GM23338 (cell line): ENCODE results near the gene SPATC1L. TPM values are rescaled to one million over a fixed set of nuclear protein-coding genes. Genes with fewer than 3 reads are reported as not detected.

Experiments used
- ATAC-seq: fragments of 200-7000 bp; cut with Tn5 transposase; 3 replicates; pipeline ENCODE4 v1.9.1; 2020
- DNase-seq: peaks from one replicate; pipeline ENCODE4 v3.0.0-alpha.2; 2015; ENCODE audit warnings: low spot score
- H2AFZ ChIP-seq: fragments of 200-600 bp; sonication (generic); 2 replicates; pipeline ENCODE4 v1.8.0; 2016; ENCODE audit warnings: antibody characterized with exemption, mild to moderate bottlenecking, moderate library complexity
- H3F3A ChIP-seq: fragments of 200-600 bp; sonication (generic); replicated peaks from 2 replicates; pipeline ENCODE4 v1.8.0; 2017; ENCODE audit warnings: antibody characterized with exemption, mixed run types, low read depth
- H3K27ac ChIP-seq: fragments of 200-600 bp; sonication (generic); 2 replicates; pipeline ENCODE4 v1.6.1; 2016; ENCODE audit warnings: low read depth
- H3K27me3 ChIP-seq: fragments of 200-600 bp; sonication (generic); 2 replicates; pipeline ENCODE4 v1.8.0; 2016; ENCODE audit warnings: mild to moderate bottlenecking, mixed run types, moderate library complexity; ENCODE audit not compliant: insufficient read depth
- H3K36me3 ChIP-seq: fragments of 200-600 bp; sonication (generic); 2 replicates; pipeline ENCODE4 v1.8.0; 2016; ENCODE audit warnings: mild to moderate bottlenecking; ENCODE audit not compliant: insufficient read depth
- H3K4me1 ChIP-seq: fragments of 200-600 bp; sonication (generic); 2 replicates; pipeline ENCODE4 v1.8.0; 2016; ENCODE audit warnings: mild to moderate bottlenecking, moderate library complexity; ENCODE audit not compliant: insufficient read depth
- H3K4me2 ChIP-seq: fragments of 200-600 bp; sonication (generic); 2 replicates; pipeline ENCODE4 v1.7.1; 2017; ENCODE audit warnings: mixed run types
- H3K4me3 ChIP-seq: fragments of 200-600 bp; sonication (generic); 2 replicates; pipeline ENCODE4 v1.6.1; 2016; ENCODE audit warnings: mixed run types
- H3K79me2 ChIP-seq: fragments of 200-600 bp; sonication (generic); replicated peaks from 2 replicates; pipeline ENCODE4 v1.8.0; 2017; ENCODE audit warnings: mild to moderate bottlenecking; ENCODE audit not compliant: insufficient read depth
- H3K9me2 ChIP-seq: fragments of 200-600 bp; sonication (generic); 2 replicates; pipeline ENCODE4 v1.8.0; 2017; ENCODE audit not compliant: insufficient read depth
- H4K20me1 ChIP-seq: fragments of 200-600 bp; sonication (generic); replicated peaks from 2 replicates; pipeline ENCODE4 v1.8.0; 2017; ENCODE audit warnings: mild to moderate bottlenecking; ENCODE audit not compliant: insufficient read depth
- H3K27ac Mint-ChIP-seq: 2 replicates; pipeline ENCODE4 v1.8.0; 2020; ENCODE audit warnings: inconsistent platforms, mild to moderate bottlenecking, moderate library complexity, mixed read lengths
- H3K27me3 Mint-ChIP-seq: 3 replicates; pipeline ENCODE4 v1.8.0; 2022; ENCODE audit warnings: low read depth, mild to moderate bottlenecking, moderate library complexity, mixed read lengths, inconsistent platforms; ENCODE audit not compliant: insufficient read depth, poor library complexity
- H3K36me3 Mint-ChIP-seq: 3 replicates; pipeline ENCODE4 v1.8.0; 2021; ENCODE audit warnings: low read depth, mild to moderate bottlenecking, inconsistent platforms, moderate library complexity, mixed read lengths
- H3K4me1 Mint-ChIP-seq: 3 replicates; pipeline ENCODE4 v1.8.0; 2020; ENCODE audit warnings: mild to moderate bottlenecking, inconsistent platforms, mixed read lengths
- H3K4me3 Mint-ChIP-seq: 3 replicates; pipeline ENCODE4 v1.8.0; 2021; ENCODE audit warnings: moderate library complexity, mild to moderate bottlenecking, inconsistent platforms, mixed read lengths
- H3K9me3 Mint-ChIP-seq: 3 replicates; pipeline ENCODE4 v1.8.0; 2020; ENCODE audit warnings: moderate library complexity, mild to moderate bottlenecking, inconsistent platforms, mixed read lengths
- CREB1 ChIP-seq: fragments of 250-450 bp; sonication (Bioruptor Pico); IDR thresholded peaks from 2 replicates; pipeline ENCODE4 v1.5.0; 2020; ENCODE audit warnings: low read depth, mild to moderate bottlenecking, moderate library complexity
- EZH2 ChIP-seq: fragments of 200-600 bp; sonication (generic); IDR thresholded peaks from one replicate; pipeline ENCODE4 v1.8.0; 2017; ENCODE audit warnings: antibody characterized with exemption, mild to moderate bottlenecking, low read depth; ENCODE audit not compliant: unreplicated experiment
- NANOG ChIP-seq: IDR thresholded peaks from 2 replicates; pipeline ENCODE4 v1.6.1; 2016; ENCODE audit warnings: antibody characterized with exemption, borderline replicate concordance
- POLR2AphosphoS5 ChIP-seq: IDR thresholded peaks from 2 replicates; pipeline ENCODE4 v1.6.1; 2016; ENCODE audit warnings: antibody characterized with exemption, low read depth
- polyA plus RNA-seq: library from polyadenylated mRNA; unstranded; fragments of >200 nt; fragmentation: Nextera tagmentation; extraction: Ambion mirVana; gene quantifications from 2 replicates; pipeline ENCODE4 v1.2.1, GENCODE V29; 2016
- total RNA-seq: library from RNA; depleted of rRNA; stranded (reverse); fragments of >200 nt; shearing (Covaris generic); gene quantifications from 2 replicates; pipeline ENCODE4 v1.2.3, GENCODE V29; 2014
- TF ChIP-seq, protein P1 (sequence below): IDR thresholded peaks from one replicate; pipeline ENCODE4 v1.6.1; 2018; ENCODE audit warnings: antibody characterized with exemption; ENCODE audit not compliant: unreplicated experiment
- TF ChIP-seq, protein P2 (sequence below): fragments of 250-450 bp; sonication (Bioruptor Pico); IDR thresholded peaks from 2 replicates; pipeline ENCODE4 v1.5.0; 2020; ENCODE audit warnings: mild to moderate bottlenecking, moderate library complexity

The SPATC1L gene
- total and polyA plus RNA-seq, 2 experiments from 2014 or later: 37.6 to 70.2 TPM

DNA sequence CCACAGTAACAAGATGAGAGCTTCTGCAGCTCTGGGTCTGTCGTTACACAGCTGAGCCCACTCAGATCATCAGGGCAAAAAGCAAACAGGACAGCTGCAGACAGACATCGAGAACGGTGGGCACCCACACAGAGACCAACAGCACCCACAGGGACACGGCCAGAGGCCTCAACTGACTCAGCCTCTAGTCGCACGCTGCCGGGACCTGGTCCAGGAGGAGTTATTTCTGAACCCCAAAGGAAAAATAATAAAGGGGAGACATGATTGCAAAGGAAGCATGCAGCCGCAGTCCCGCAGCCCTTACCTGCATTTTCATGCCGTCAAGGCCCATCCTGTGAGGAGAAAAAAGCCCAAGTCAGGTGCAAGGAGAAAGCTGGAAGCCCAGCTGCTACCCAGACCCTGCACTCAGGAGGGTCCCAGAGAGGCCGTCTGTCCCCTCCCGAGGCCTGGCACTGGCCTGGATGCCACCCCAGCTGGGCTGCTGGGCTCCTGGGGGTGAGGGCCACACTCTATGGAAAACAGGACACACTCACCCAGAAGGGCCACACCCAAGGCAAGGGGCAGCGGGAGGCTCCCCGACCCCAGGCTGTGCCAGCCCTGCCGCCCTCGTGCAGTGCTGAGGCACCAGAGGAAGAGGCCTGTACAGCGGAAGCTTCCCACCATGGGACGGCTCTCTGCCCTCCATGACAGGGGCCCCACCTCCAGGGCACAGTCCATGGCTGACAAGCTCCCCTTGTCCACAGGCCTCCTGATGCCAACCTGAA is 28.6 kb upstream of the SPATC1L start:
- H3K9me3 Mint-ChIP-seq: no peaks in the 10 kb centered on the region
- Histone ChIP-seq H3K9me2 (no peaks in the 10 kb centered on the region), H3F3A (no peaks in the 10 kb centered on the region), H3K79me2 (peaks cover 17% of the 10 kb centered on the region; the same call in 1 of the 2 replicates), H2AFZ (no peak overlapping the region), H3K4me2 (no peak overlapping the region), H4K20me1 (peaks cover 3% of the 10 kb centered on the region), H3K4me3 (no peak overlapping the region), H3K4me1 (no peaks in the 10 kb centered on the region), H3K27me3 (no peaks in the 10 kb centered on the region), H3K27ac (no peak overlapping the region), H3K36me3 (peaks cover 9% of the 10 kb centered on the region; the same call in 1 of the 2 replicates)
- TF ChIP-seq CREB1 (CRISPR knock-in tag) (no peak), EZH2 (no peak), NANOG (no peak), POLR2AphosphoS5 (no peak)
- TF ChIP-seq, protein P1, sequence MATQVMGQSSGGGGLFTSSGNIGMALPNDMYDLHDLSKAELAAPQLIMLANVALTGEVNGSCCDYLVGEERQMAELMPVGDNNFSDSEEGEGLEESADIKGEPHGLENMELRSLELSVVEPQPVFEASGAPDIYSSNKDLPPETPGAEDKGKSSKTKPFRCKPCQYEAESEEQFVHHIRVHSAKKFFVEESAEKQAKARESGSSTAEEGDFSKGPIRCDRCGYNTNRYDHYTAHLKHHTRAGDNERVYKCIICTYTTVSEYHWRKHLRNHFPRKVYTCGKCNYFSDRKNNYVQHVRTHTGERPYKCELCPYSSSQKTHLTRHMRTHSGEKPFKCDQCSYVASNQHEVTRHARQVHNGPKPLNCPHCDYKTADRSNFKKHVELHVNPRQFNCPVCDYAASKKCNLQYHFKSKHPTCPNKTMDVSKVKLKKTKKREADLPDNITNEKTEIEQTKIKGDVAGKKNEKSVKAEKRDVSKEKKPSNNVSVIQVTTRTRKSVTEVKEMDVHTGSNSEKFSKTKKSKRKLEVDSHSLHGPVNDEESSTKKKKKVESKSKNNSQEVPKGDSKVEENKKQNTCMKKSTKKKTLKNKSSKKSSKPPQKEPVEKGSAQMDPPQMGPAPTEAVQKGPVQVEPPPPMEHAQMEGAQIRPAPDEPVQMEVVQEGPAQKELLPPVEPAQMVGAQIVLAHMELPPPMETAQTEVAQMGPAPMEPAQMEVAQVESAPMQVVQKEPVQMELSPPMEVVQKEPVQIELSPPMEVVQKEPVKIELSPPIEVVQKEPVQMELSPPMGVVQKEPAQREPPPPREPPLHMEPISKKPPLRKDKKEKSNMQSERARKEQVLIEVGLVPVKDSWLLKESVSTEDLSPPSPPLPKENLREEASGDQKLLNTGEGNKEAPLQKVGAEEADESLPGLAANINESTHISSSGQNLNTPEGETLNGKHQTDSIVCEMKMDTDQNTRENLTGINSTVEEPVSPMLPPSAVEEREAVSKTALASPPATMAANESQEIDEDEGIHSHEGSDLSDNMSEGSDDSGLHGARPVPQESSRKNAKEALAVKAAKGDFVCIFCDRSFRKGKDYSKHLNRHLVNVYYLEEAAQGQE: no peak
- no peaks in the 10 kb centered on the region; the same call in 2 of the 3 replicates for H3K4me1 Mint-ChIP-seq
- DNase-seq (no peak), ATAC-seq (no peak)
- peaks cover 18% of the 10 kb centered on the region for H3K36me3 Mint-ChIP-seq
- H3K4me3 Mint-ChIP-seq: no peak overlapping the region
- peaks cover 8% of the 10 kb centered on the region for H3K27me3 Mint-ChIP-seq
- H3K27ac Mint-ChIP-seq: no peak overlapping the region

DNA sequence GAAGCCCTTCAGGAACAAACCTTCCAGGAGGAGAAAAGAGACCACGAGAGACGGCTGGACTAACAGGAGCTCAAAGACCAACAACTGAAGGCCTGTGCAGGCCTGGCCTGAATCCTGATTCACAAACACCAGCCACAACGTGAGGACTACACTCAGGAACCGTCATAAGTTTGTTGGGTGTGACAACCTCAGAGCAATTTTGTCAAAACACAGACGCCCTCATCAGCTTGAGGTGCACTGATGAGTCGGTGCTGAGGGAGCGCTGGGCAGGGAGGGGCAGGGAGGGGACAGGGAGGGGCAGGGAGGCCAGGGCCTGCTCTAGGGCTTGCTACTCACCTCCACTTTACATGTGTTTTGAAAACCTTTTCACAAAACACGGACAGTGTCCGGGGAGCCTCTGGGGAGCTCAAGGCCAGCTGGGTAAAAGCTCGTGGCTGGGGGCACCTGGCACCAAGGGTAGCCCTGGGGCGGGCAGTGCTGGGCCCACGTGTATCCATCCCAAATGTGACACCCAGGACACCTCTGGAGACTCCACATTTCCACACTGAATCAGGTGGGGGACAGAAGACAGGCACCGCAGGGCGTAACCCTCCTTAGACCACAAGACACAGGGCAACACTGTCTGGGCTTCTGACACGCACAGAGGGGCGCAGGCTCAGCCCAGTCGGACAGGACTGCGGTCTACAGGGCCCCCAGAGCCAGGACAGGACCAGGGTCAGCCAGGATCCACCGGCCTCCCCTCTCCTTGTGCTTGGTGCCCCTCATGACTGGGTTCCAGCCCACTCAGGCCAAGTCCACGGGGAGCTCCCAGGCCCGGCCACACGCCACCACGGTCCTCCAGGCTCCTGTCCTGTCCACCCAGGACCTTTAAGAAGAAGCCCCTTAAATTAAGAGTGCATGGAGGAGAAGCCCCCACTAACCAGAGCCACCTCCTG is 27.8 kb upstream of the SPATC1L start:
- ATAC-seq (no peak), DNase-seq (no peak)
- Mint-ChIP-seq H3K36me3 (peaks cover 25% of the 10 kb centered on the region), H3K9me3 (no peaks in the 10 kb centered on the region), H3K27ac (no peak overlapping the region), H3K27me3 (peaks cover 4% of the 10 kb centered on the region), H3K4me1 (no peaks in the 10 kb centered on the region; the same call in 2 of the 3 replicates), H3K4me3 (no peak overlapping the region)
- 0 out of 2 replicates have a peak, but pooled peaks cover 10% of the 10 kb centered on the region for H3K79me2 ChIP-seq
- no peak overlapping the region for H3K4me3 ChIP-seq
- no peak overlapping the region for H2AFZ ChIP-seq
- no peaks in the 10 kb centered on the region for H3K4me1 ChIP-seq
- H3K27me3 ChIP-seq: no peaks in the 10 kb centered on the region
- no peaks in the 10 kb centered on the region; the same call in 1 of the 2 replicates for H4K20me1 ChIP-seq
- H3K9me2 ChIP-seq: no peaks in the 10 kb centered on the region
- H3K27ac ChIP-seq: no peak overlapping the region
- no peaks in the 10 kb centered on the region for H3F3A ChIP-seq
- no peak overlapping the region for H3K4me2 ChIP-seq
- peaks cover 9% of the 10 kb centered on the region; the same call in 1 of the 2 replicates for H3K36me3 ChIP-seq
- TF ChIP-seq, protein P2, sequence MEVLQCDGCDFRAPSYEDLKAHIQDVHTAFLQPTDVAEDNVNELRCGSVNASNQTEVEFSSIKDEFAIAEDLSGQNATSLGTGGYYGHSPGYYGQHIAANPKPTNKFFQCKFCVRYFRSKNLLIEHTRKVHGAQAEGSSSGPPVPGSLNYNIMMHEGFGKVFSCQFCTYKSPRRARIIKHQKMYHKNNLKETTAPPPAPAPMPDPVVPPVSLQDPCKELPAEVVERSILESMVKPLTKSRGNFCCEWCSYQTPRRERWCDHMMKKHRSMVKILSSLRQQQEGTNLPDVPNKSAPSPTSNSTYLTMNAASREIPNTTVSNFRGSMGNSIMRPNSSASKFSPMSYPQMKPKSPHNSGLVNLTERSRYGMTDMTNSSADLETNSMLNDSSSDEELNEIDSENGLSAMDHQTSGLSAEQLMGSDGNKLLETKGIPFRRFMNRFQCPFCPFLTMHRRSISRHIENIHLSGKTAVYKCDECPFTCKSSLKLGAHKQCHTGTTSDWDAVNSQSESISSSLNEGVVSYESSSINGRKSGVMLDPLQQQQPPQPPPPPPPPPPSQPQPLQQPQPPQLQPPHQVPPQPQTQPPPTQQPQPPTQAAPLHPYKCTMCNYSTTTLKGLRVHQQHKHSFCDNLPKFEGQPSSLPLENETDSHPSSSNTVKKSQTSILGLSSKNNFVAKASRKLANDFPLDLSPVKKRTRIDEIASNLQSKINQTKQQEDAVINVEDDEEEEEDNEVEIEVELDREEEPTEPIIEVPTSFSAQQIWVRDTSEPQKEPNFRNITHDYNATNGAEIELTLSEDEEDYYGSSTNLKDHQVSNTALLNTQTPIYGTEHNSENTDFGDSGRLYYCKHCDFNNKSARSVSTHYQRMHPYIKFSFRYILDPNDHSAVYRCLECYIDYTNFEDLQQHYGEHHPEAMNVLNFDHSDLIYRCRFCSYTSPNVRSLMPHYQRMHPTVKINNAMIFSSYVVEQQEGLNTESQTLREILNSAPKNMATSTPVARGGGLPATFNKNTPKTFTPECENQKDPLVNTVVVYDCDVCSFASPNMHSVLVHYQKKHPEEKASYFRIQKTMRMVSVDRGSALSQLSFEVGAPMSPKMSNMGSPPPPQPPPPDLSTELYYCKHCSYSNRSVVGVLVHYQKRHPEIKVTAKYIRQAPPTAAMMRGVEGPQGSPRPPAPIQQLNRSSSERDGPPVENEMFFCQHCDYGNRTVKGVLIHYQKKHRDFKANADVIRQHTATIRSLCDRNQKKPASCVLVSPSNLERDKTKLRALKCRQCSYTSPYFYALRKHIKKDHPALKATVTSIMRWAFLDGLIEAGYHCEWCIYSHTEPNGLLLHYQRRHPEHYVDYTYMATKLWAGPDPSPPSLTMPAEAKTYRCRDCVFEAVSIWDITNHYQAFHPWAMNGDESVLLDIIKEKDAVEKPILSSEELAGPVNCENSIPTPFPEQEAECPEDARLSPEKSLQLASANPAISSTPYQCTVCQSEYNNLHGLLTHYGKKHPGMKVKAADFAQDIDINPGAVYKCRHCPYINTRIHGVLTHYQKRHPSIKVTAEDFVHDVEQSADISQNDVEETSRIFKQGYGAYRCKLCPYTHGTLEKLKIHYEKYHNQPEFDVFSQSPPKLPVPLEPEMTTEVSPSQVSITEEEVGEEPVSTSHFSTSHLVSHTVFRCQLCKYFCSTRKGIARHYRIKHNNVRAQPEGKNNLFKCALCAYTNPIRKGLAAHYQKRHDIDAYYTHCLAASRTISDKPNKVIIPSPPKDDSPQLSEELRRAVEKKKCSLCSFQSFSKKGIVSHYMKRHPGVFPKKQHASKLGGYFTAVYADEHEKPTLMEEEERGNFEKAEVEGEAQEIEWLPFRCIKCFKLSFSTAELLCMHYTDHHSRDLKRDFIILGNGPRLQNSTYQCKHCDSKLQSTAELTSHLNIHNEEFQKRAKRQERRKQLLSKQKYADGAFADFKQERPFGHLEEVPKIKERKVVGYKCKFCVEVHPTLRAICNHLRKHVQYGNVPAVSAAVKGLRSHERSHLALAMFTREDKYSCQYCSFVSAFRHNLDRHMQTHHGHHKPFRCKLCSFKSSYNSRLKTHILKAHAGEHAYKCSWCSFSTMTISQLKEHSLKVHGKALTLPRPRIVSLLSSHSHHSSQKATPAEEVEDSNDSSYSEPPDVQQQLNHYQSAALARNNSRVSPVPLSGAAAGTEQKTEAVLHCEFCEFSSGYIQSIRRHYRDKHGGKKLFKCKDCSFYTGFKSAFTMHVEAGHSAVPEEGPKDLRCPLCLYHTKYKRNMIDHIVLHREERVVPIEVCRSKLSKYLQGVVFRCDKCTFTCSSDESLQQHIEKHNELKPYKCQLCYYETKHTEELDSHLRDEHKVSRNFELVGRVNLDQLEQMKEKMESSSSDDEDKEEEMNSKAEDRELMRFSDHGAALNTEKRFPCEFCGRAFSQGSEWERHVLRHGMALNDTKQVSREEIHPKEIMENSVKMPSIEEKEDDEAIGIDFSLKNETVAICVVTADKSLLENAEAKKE: no peak
